Neural cell (in vitro differentiated cells): ENCODE data around the gene TBPL2. TPM values are rescaled to one million over a fixed set of nuclear protein-coding genes. Genes with fewer than 3 reads are reported as not detected.

ENCODE experiments used
- H2AFZ ChIP-seq: fragments of 200-600, 300-800 bp; sonication (generic), shearing (Covaris generic); 2 replicates; pipeline ENCODE4 v1.6.0; 2014; ENCODE audit warnings: low read depth, mild to moderate bottlenecking, antibody characterized with exemption, low read length, moderate library complexity
- H3F3A ChIP-seq: fragments of 200-600 bp; shearing (Covaris generic); 2 replicates; pipeline ENCODE4 v1.6.1; 2016; ENCODE audit warnings: mild to moderate bottlenecking, moderate library complexity, mixed read lengths, antibody characterized with exemption, low read length; ENCODE audit not compliant: insufficient read depth, poor library complexity, severe bottlenecking
- H3K27ac ChIP-seq: fragments of 200-600, 300-800 bp; sonication (generic), shearing (Covaris generic); 2 replicates; pipeline ENCODE4 v1.5.1; 2014; ENCODE audit warnings: mild to moderate bottlenecking, low read length, moderate library complexity
- H3K27me3 ChIP-seq: fragments of 300-800, 200-600 bp; sonication (generic), shearing (Covaris generic); 2 replicates; pipeline ENCODE4 v1.6.0; 2014; ENCODE audit warnings: mild to moderate bottlenecking, low read depth, low read length, moderate library complexity; ENCODE audit not compliant: insufficient read depth
- H3K36me3 ChIP-seq: fragments of 300-800, 200-600 bp; sonication (generic), shearing (Covaris generic); 2 replicates; pipeline ENCODE4 v1.5.1; 2014; ENCODE audit warnings: mild to moderate bottlenecking, antibody characterized with exemption, low read length, moderate library complexity; ENCODE audit not compliant: insufficient read depth
- H3K4me2 ChIP-seq: fragments of 300-800, 200-600 bp; sonication (generic), shearing (Covaris generic); 2 replicates; pipeline ENCODE4 v1.6.0; 2014; ENCODE audit warnings: mild to moderate bottlenecking, low read length
- H3K4me3 ChIP-seq: fragments of 300-800, 200-600 bp; sonication (generic), shearing (Covaris generic); 2 replicates; pipeline ENCODE4 v1.5.1; 2014; ENCODE audit warnings: mild to moderate bottlenecking, low read length, moderate library complexity
- H3K79me2 ChIP-seq: fragments of 200-600 bp; shearing (Covaris generic); replicated peaks from 2 replicates; pipeline ENCODE4 v1.6.0; 2014; ENCODE audit warnings: mild to moderate bottlenecking, low read length, moderate library complexity; ENCODE audit not compliant: insufficient read depth
- H3K9ac ChIP-seq: fragments of 300-800, 200-600 bp; sonication (generic), shearing (Covaris generic); 2 replicates; pipeline ENCODE4 v1.6.1; 2016; ENCODE audit warnings: mild to moderate bottlenecking, low read length, mixed read lengths
- H3K9me2 ChIP-seq: fragments of 200-600 bp; shearing (Covaris generic); 2 replicates; pipeline ENCODE4 v1.6.1; 2016; ENCODE audit warnings: mild to moderate bottlenecking, low read length, mixed read lengths; ENCODE audit not compliant: insufficient read depth
- H3K9me3 ChIP-seq: fragments of 200-600, 300-800 bp; sonication (generic), shearing (Covaris generic); 2 replicates; pipeline ENCODE4 v1.6.1; 2016; ENCODE audit warnings: mild to moderate bottlenecking, mixed run types, low read length, moderate library complexity, mixed read lengths
- H4K20me1 ChIP-seq: fragments of 200-600 bp; shearing (Covaris generic); 2 replicates; pipeline ENCODE4 v1.6.1; 2016; ENCODE audit warnings: mild to moderate bottlenecking, mixed run types; ENCODE audit not compliant: insufficient read depth
- CTCF ChIP-seq: fragments of 450-650 bp; IDR thresholded peaks from 2 replicates; pipeline ENCODE4 v1.5.1; 2014; ENCODE audit warnings: antibody characterized with exemption, mild to moderate bottlenecking, moderate library complexity; ENCODE audit not compliant: poor library complexity, severe bottlenecking
- EP300 ChIP-seq: fragments of 450-650 bp; conservative IDR thresholded peaks from 2 replicates; pipeline ENCODE4 v1.6.1; 2014; ENCODE audit warnings: antibody characterized with exemption, mild to moderate bottlenecking, moderate library complexity; ENCODE audit not compliant: poor library complexity, severe bottlenecking
- EZH2 ChIP-seq: fragments of 200-600, 300-800 bp; shearing (Covaris generic), sonication (generic); IDR thresholded peaks from 2 replicates; pipeline ENCODE4 v1.6.1; 2014; ENCODE audit warnings: antibody characterized with exemption, low read length, borderline replicate concordance, mild to moderate bottlenecking; ENCODE audit not compliant: insufficient read depth, poor library complexity, severe bottlenecking
- MXI1 ChIP-seq: fragments of 450-650 bp; conservative IDR thresholded peaks from 2 replicates; pipeline ENCODE4 v1.6.1; 2014; ENCODE audit warnings: antibody characterized with exemption, mild to moderate bottlenecking; ENCODE audit not compliant: poor library complexity, severe bottlenecking
- POLR2AphosphoS5 ChIP-seq: IDR thresholded peaks from 2 replicates; pipeline ENCODE4 v1.6.1; 2012
- RAD21 ChIP-seq: fragments of 450-650 bp; conservative IDR thresholded peaks from 2 replicates; pipeline ENCODE4 v1.6.1; 2014; ENCODE audit warnings: antibody characterized with exemption, mild to moderate bottlenecking, moderate library complexity
- SMC3 ChIP-seq: fragments of 450-650 bp; conservative IDR thresholded peaks from 2 replicates; pipeline ENCODE4 v1.6.1; 2014; ENCODE audit warnings: antibody characterized with exemption, mild to moderate bottlenecking, moderate library complexity; ENCODE audit not compliant: poor library complexity
- TAF1 ChIP-seq: IDR thresholded peaks from 2 replicates; pipeline ENCODE4 v1.6.1; 2012; ENCODE audit warnings: low read depth
- polyA plus RNA-seq: library from polyadenylated mRNA; depleted of rRNA; stranded (reverse); fragments of >200 nt; gene quantifications from 2 replicates; pipeline ENCODE4 v1.2.3, GENCODE V29; 2014
- TF ChIP-seq, protein P1 (sequence below): IDR thresholded peaks from 2 replicates; pipeline ENCODE4 v1.6.1; 2012; ENCODE audit warnings: borderline replicate concordance

Gene TBPL2
- polyA plus RNA-seq, 1 donor from 2014 or later = not detected

- Histone ChIP-seq H3K9ac (no peak overlapping the region), H3K4me2 (no peak overlapping the region), H3K9me3 (no peaks in the 10 kb centered on the region), H3K27me3 (no peaks in the 10 kb centered on the region), H4K20me1 (no peaks in the 10 kb centered on the region), H2AFZ (no peak overlapping the region), H3K4me3 (no peak overlapping the region), H3K9me2 (no peaks in the 10 kb centered on the region), H3K36me3 (no peaks in the 10 kb centered on the region), H3F3A (no peaks in the 10 kb centered on the region), H3K27ac (no peak overlapping the region), H3K79me2 (peaks cover 32% of the 10 kb centered on the region)
- TF ChIP-seq, protein P1, sequence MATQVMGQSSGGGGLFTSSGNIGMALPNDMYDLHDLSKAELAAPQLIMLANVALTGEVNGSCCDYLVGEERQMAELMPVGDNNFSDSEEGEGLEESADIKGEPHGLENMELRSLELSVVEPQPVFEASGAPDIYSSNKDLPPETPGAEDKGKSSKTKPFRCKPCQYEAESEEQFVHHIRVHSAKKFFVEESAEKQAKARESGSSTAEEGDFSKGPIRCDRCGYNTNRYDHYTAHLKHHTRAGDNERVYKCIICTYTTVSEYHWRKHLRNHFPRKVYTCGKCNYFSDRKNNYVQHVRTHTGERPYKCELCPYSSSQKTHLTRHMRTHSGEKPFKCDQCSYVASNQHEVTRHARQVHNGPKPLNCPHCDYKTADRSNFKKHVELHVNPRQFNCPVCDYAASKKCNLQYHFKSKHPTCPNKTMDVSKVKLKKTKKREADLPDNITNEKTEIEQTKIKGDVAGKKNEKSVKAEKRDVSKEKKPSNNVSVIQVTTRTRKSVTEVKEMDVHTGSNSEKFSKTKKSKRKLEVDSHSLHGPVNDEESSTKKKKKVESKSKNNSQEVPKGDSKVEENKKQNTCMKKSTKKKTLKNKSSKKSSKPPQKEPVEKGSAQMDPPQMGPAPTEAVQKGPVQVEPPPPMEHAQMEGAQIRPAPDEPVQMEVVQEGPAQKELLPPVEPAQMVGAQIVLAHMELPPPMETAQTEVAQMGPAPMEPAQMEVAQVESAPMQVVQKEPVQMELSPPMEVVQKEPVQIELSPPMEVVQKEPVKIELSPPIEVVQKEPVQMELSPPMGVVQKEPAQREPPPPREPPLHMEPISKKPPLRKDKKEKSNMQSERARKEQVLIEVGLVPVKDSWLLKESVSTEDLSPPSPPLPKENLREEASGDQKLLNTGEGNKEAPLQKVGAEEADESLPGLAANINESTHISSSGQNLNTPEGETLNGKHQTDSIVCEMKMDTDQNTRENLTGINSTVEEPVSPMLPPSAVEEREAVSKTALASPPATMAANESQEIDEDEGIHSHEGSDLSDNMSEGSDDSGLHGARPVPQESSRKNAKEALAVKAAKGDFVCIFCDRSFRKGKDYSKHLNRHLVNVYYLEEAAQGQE = no peak
- no peak for TF ChIP-seq SMC3
- TF ChIP-seq EZH2 = no peak
- TF ChIP-seq TAF1 = no peak
These were observed 36.1 kb downstream of the TBPL2 start for GRCh38 chr14:55404173-55404854.

DNA sequence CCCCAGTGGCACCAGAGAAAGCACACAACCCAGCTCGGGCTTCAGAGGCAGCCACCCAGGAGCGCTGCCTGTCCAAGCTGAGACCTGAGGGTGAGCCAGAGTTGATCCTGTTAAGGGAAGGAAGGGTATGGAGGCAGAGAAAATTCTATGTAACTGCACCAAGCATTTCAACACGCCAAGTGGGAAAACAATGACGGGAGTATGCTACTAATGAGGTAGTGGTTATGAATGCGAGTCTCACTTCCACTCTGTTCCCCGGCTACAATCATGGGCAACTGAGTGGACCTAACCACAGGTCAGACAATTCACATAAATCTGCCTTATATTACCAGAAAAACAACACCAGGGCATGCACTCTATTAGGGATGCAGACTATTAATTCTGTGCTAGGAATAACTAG lies 38.7 kb downstream of the TBPL2 start:
- Histone ChIP-seq H3K4me3 (no peak overlapping the region), H3K4me2 (no peak overlapping the region), H3K9me2 (no peaks in the 10 kb centered on the region), H3F3A (no peaks in the 10 kb centered on the region), H3K27me3 (no peaks in the 10 kb centered on the region), H3K79me2 (peaks cover 24% of the 10 kb centered on the region), H3K9ac (no peak overlapping the region), H3K27ac (no peak overlapping the region), H3K9me3 (no peaks in the 10 kb centered on the region), H3K36me3 (no peaks in the 10 kb centered on the region), H2AFZ (no peak overlapping the region), H4K20me1 (no peaks in the 10 kb centered on the region)
- TF ChIP-seq MXI1 = no peak
- TF ChIP-seq CTCF = no peak
- TF ChIP-seq SMC3 = no peak
- TF ChIP-seq, protein P1 = no peak
- TF ChIP-seq EP300 = no peak
- TF ChIP-seq RAD21 = no peak
- no peak for TF ChIP-seq POLR2AphosphoS5
- no peak for TF ChIP-seq TAF1
- TF ChIP-seq EZH2 = no peak
